HG03565 (cell line): ENCODE measurements around the gene DYNLRB1.

Experiments used
- ATAC-seq: cut with Tn5 transposase; IDR thresholded peaks from one replicate; pipeline ENCODE4 v1.9.1; 2021; ENCODE audit warnings: mild to moderate bottlenecking, moderate library complexity; ENCODE audit not compliant: unreplicated experiment

DYNLRB1 gene

DNA sequence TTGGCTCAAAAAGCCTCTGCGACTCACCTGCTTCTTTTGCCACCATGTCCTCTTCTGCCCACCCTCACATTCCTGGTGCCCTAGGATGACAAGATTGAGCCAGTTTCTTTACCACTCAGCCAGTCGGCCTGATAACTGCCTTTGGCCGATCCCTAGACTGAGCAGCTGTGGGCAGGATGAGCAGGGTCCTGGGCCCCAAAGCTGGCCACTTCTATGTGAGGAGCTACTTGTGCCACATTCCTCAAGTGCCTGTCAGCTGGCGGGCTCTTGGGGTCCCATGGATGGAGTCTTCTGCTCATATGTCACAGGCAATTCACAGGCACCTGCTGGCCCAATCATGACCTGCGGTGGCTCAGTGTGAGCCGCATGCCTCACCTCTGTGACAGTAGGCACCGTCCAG is 16.5 kb downstream of the DYNLRB1 start:
- ATAC-seq: no peak

DNA sequence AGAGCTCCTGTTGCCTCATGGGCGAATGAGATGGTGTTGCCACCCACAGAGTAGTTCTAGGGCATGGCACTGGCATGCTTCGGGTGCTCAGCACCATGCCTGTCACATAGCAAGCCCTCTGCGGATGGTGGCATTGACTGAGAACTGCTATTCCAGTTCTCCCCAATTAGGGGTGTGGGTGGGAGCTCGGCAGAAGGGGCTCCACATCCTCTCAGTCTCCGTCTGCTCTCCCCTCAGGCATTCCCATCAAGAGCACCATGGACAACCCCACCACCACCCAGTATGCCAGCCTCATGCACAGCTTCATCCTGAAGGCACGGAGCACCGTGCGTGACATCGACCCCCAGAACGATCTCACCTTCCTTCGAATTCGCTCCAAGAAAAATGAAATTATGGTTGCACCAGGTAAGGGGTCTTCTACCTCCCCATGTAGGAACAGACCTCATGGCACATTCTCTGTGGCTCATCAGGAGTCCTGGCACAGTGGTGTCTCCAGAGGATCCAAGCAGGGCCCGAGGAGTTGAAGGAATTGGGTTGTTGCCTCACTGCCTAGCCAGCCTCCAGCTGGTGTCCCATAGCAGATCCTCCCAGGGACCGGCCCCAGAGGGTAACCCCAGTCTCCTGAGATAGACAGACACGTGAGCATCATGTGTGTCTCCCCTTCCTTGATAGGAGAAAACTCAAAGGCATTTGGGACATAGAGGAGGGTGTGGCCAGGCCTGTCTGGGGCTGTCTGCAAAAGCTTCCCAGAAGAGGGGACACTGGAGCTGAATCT is 18.4 kb downstream of the DYNLRB1 start:
- ATAC-seq: no peak

DNA sequence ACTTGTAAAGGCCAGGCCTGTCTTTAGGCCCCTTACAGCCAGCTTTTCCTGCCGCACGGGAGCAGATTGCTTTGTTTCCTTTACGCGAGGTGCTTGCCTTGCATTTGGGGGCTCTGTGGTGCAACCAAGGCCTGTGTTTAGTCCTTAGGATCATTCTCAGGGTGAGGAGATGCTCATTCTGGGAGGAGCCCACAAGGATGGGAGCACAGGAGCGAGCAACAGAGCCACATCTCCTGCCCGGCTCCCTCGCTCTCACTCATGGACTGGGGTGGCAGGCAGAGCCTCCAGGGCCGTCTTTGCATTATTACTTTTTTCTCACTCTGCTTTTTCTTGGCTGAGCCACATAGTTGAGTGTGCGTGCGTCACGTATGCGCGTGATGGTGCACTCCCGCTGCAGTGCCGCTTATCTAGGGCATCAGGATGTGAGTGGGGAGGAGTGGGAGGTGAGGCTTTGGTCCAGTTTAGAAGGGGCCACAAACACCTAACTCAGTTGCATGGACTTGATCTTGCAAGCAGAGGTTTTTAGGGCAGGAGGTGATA is 19.1 kb downstream of the DYNLRB1 start:
- no peak for ATAC-seq

DNA sequence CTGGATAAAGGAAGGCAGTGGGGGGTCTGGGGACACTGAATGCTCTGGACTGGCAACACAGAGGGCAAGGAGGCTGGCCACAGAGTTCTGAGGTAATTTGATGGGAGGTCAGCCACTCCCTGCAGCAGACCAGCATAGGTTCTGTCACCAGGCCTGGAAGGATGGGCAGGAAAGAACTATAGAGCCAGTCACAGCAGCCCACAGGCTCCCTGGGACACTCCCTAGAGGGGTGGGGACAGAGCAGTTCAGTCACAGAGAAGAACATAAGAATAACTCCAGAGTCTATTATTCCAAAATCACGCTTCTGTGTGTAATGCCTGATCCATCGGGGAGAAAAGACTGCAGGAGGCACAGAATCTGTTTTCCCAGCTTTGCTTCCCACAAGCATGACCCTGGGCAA is 19.6 kb downstream of the DYNLRB1 start:
- no peak for ATAC-seq

- ATAC-seq: no peak
Measured at GRCh38 chr20:34536798-34537394, 20.7 kb downstream of the DYNLRB1 start.

DNA sequence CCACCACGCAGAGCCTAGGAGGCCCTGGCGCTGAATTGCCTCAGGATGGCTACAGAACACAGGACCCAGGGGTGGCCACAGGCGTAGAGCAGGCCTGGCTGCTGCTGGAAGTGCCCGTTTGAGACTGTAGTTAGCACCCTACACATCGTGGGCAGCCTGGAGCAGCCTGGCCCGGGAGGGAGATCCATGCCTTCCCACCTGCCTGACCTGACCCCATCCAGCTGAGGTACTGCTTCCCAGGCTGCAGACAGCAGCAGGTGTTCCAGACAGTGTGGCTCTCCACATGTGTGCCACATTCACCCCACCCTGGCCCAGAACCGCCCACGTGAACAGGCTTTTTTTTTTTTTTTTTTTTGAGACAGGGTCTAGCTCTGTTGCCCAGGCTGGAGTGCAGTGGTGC is 21.4 kb downstream of the DYNLRB1 start:
- ATAC-seq: no peak

GRCh38 chr20:34538671-34539123 is 22.5 kb downstream of the DYNLRB1 start:
- no peak for ATAC-seq

- no peak for ATAC-seq
Measured at GRCh38 chr20:34539756-34540155, 23.5 kb downstream of the DYNLRB1 start.

DNA sequence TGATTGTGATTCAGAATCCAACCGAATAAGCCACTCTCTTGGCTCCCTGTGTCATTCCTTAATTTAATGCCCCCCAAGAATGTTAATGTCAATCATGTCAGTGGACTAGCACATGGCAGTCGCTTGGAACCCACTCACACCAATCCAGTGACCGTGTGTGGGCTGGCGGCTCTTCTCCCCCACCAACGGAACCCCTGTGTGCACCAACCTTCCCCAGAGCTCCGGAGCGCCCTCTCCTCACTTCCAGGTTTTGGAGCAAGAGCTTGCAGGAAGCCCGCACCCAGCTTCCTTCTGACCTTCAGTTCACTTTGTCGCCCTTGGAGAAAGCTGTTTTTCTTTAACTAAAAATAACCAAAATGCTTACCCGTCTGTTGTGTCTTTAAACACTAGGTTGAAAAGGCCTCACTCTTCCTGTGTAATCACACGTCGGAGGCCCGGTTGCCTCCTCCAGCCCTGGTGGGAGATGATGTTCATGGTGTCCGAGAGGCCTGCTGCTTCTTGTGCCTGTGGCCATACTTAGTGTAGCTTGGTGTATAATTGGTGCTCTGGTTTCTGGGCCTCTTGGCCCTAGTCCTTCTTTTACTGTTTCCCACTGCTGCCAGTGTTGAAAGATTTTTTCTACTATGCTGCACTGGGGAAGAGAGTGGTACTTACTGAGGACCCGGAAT is 24.5 kb downstream of the DYNLRB1 start:
- ATAC-seq: no peak

GRCh38 chr20:34541264-34541901 is 25.2 kb downstream of the DYNLRB1 start:
- no peak for ATAC-seq

DNA sequence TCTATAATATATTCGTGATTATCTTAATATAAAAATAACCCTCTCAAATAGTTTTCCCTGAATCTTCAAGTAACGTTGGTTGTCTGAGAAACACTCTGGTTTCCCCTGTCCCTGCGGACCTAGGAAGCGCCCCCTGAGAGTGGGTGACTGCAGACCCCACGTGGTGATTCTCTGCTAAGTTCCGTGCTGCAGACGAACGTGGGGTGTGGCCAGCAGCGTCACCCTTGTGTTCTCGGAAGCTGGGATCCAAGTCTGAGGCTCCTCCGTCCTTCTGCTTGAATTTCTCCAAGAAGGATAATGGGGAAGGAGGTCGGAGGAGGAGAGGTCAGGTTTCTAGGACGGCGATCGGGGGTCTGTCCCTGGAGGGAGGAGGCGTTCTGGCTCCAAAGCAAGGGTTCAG is 25.7 kb downstream of the DYNLRB1 start:
- ATAC-seq: no peak

- no peak for ATAC-seq
Measured at GRCh38 chr20:34542439-34542838, 26.2 kb downstream of the DYNLRB1 start.

DNA sequence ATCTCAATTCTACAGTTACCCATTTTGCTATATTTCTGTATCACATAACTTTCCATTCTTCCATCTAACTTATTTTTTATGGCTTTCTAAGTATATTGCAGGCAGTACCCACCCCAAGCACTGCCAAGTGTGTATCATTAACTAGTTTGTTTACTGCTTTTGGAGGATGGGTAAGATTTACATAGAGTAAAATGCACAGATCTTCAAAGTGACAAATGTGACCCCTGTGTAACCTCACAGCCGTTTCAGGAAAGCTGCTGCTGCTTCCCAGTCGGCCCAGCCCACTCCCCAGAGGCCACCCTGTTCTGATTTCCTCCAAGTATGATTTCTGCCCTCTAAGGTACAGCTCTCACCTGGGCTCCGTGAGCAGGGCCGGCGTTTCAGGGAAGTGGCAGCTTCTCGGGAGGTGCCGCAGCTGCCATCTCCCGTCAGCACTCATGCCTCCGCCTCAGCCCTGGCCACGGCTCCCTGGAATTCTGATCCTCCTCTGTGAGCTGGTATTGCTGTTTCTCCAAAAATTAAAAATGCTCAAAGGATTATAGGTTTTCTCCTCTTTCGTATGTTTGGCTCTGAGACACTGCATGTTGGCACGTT is 27.3 kb downstream of the DYNLRB1 start:
- no peak for ATAC-seq

DNA sequence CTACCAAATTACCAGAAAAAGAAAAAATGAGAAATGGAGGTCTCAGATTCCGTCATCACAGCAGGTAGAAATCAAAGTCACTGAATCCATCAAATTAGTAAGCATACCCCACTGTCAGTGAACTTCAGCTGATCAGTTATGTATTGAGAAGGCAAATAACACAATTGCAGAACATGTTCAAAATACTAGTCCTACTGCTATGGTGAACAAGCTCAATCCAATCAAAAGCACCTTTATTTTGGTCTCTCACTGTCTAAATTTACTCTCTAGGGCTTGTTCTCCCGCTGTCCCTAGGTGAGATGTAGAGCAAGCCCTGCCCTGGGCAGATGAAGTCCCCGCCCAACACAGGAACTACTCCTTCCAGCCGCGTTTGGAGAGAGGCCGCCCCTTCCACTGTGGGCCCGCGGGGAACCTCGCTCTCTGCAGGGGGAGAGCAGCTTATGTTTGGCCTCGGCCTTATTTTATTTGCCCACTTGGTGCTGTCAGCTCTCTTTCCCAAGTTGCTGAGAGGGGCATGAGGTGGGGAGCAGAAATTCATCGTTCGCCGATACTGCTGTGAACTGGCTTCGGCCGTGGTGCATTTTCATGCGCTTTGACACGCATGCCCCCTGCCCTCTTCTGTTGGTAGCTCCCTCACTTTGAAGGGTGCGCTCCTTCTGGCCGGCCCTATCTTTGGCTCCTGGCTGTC is 28.0 kb downstream of the DYNLRB1 start:
- ATAC-seq: no peak

- ATAC-seq: no peak
Measured at GRCh38 chr20:34546751-34547181, 30.5 kb downstream of the DYNLRB1 start.

DNA sequence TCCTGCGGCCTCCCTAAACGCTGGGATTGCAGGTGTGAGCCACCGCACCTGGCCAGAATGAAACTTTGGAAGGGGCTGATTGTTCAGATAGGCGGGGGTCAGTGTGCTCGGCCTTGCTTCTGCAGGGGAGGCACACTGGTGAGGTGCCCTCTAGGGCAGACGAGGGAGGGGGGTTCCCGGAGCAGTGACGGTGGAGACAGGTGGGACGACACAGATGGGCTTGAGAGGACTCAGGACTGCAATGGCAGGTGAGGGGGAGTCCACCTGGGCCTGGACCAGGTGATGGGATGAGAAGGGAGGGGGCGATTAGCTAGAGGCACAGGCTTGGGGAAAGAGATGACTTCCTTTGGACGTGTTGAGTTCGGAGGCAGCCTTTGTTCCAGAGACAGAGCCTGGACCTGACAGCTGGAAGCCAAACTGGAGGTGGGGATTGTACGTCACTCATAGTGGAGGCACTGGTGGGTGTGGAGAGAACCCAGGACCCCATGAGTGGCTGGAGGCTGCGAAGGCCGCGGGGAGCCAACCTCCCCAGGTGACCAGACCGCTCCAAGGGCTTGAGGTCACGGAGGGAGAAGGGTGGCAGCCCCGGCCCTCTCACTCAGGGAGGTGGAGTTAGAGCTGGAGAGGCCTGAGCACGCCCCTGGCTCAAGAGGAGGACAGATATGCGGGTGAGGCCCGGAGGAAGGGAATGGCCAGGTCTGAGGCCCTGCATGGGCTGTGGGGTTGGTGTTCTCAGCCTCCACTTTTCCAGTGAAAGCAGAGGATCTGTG is 31.8 kb downstream of the DYNLRB1 start:
- ATAC-seq: no peak

DNA sequence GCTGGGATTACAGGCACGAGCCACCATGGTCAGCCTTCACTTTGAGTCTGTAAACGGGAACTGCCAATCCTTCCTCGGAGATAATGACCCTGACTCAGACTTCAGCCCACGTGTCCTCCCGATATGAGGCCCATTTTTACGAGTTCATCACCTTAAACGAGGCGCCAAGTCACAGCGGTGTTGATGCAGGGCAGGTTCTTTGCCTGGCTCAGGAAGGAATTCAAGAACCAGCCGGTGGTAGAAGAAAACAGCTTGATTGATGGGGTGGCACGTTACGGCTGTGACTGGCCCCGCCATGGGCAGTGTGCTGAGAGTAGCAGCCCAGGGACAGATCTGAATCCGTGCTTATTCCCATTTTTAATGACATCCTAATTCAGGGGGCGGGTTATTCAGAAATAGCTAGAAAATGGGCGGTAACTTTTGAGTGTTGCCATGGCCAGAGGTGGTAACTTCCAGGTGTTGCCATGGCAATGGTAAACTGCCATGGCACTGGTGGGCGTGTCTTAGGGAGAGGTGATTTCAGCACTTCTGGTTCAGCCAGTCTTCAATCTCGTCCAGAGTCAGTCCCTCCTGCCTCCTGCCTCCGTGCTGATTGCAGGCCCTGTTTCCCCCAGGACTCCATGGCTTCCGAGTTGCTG is 33.2 kb downstream of the DYNLRB1 start:
- ATAC-seq: no peak

- no peak for ATAC-seq
Measured at GRCh38 chr20:34549929-34550305, 33.7 kb downstream of the DYNLRB1 start.

DNA sequence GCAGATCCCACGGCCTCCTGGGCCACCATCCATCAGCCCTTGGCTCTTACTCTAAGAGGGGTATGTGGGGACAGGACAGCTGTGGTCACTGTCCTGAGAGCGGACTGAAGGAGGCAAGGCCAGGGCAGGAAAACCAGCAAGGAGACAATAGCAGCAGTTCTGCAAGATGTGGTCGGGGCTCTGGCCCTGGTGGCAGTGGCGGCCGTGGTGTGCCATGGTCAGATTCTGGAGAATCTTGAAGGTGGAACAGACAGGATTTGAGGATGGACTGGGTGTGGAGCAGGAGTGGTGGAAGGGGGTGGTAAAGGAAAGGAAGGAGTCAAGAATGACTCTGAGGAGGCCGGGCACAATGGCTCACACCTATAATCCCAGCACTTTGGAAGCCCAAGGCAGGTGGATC is 36.3 kb downstream of the DYNLRB1 start:
- ATAC-seq: no peak
